Keratinocyte (primary cell): Measurements from ENCODE around the gene PEAK3. TPM values are rescaled to one million over a fixed set of nuclear protein-coding genes. Genes with fewer than 3 reads are reported as not detected.

Source experiments
- DNase-seq: peaks from one replicate; pipeline ENCODE4 v3.0.0-alpha.2; 2011; ENCODE audit warnings: low read depth, missing footprints, low spot score
- FAIRE-seq: peaks from 2 replicates; lab custom pipeline; 2011; peaks lifted over from hg19 to GRCh38; lab: Jason Lieb, UNC
- H2AFZ ChIP-seq: 2 replicates; pipeline ENCODE4 v1.6.0; 2012; ENCODE audit warnings: low read length, control low read depth, inconsistent platforms; ENCODE audit not compliant: control insufficient read depth
- H3K27ac ChIP-seq: 2 replicates; pipeline ENCODE4 v1.5.1; 2011; ENCODE audit warnings: low read length; ENCODE audit not compliant: control insufficient read depth, insufficient read depth
- H3K27me3 ChIP-seq: 3 replicates; pipeline ENCODE4 v1.6.0; 2011; ENCODE audit warnings: low read length; ENCODE audit not compliant: control insufficient read depth, insufficient read depth; ENCODE audit errors: extremely low read depth
- H3K36me3 ChIP-seq, 2 experiments: 2 replicates in 1 of 2; 3 replicates in 1 of 2; pipeline ENCODE4 v1.5.1; 2011; ENCODE audit warnings: low read length in 2 of 2, mild to moderate bottlenecking in 1 of 2; ENCODE audit not compliant: control insufficient read depth in 2 of 2, insufficient read depth in 2 of 2; ENCODE audit errors: extremely low read depth in 1 of 2
- H3K4me1 ChIP-seq: 3 replicates; pipeline ENCODE4 v1.5.1; 2011; ENCODE audit warnings: low read length; ENCODE audit not compliant: control insufficient read depth, insufficient read depth; ENCODE audit errors: extremely low read depth
- H3K4me2 ChIP-seq: 3 replicates; pipeline ENCODE4 v1.6.0; 2011; ENCODE audit warnings: low read depth, low read length; ENCODE audit not compliant: control insufficient read depth, insufficient read depth; ENCODE audit errors: extremely low read depth
- H3K4me3 ChIP-seq, 3 experiments: fragments of 200-600 bp in 1 of 3; sonication (generic) in 1 of 3; 2 replicates in 2 of 3; 3 replicates in 1 of 3; pipeline ENCODE4 v1.5.1; 2011 to 2016; ENCODE audit warnings: low read length in 3 of 3, mild to moderate bottlenecking in 3 of 3, control low read depth in 2 of 3, inconsistent platforms in 1 of 3, low read depth in 1 of 3, mixed read lengths in 1 of 3, mixed run types in 1 of 3, moderate library complexity in 1 of 3; ENCODE audit not compliant: control insufficient read depth in 2 of 3, insufficient read depth in 2 of 3; ENCODE audit errors: extremely low read depth in 1 of 3
- H3K79me2 ChIP-seq: 2 replicates; pipeline ENCODE4 v1.6.0; 2012; ENCODE audit warnings: low read length; ENCODE audit not compliant: control insufficient read depth, insufficient read depth
- H3K9ac ChIP-seq: 3 replicates; pipeline ENCODE4 v1.6.0; 2011; ENCODE audit warnings: low read length; ENCODE audit not compliant: control insufficient read depth, insufficient read depth; ENCODE audit errors: extremely low read depth
- H3K9me1 ChIP-seq: 3 replicates; pipeline ENCODE4 v1.6.0; 2011; ENCODE audit warnings: low read length; ENCODE audit not compliant: control insufficient read depth, insufficient read depth; ENCODE audit errors: extremely low read depth
- H3K9me3 ChIP-seq: 2 replicates; pipeline ENCODE4 v1.5.1; 2012; ENCODE audit warnings: low read depth, low read length; ENCODE audit not compliant: control insufficient read depth
- H4K20me1 ChIP-seq: 3 replicates; pipeline ENCODE4 v1.6.0; 2011; ENCODE audit warnings: low read length; ENCODE audit not compliant: control insufficient read depth, insufficient read depth; ENCODE audit errors: extremely low read depth
- CTCF ChIP-seq, 3 experiments: IDR thresholded peaks in 1 of 3; conservative IDR thresholded peaks in 1 of 3; optimal IDR thresholded peaks in 1 of 3; 2 replicates in 2 of 3; 3 replicates in 1 of 3; pipeline versions ENCODE3 to v1.5.1; 2011; ENCODE audit warnings: low read length in 3 of 3, mild to moderate bottlenecking in 3 of 3, moderate library complexity in 2 of 3, control low read depth in 1 of 3, inconsistent platforms in 1 of 3; ENCODE audit not compliant: insufficient read depth in 2 of 3; ENCODE audit errors: extremely low read depth in 1 of 3
- EZH2 ChIP-seq: IDR thresholded peaks from one replicate; pipeline ENCODE4 v1.6.1; 2012; ENCODE audit warnings: inconsistent platforms, mild to moderate bottlenecking, low read length, moderate library complexity
- dilution Hi-C: fragments of 300-500 bp; cut with MboI; formaldehyde crosslinking; loops from one replicate; pipeline ENCODE4 v1.7.0; 2020; ENCODE audit warnings: low sequenced_read_pairs; ENCODE audit not compliant: extremely low pct_ligation_motif_present
- polyA plus RNA-seq, 5 experiments: library from polyadenylated mRNA; depleted of rRNA in 3 of 5; stranded (reverse) in 3 of 5; stranded (forward) in 1 of 5; unstranded in 1 of 5; fragments of >200 nt; gene quantifications; 1 replicate in 1 of 5; 2 replicates in 3 of 5; 3 replicates in 1 of 5; pipeline versions ENCODE4 v1.2.1 to v1.2.3, GENCODE V29; 2011 to 2012; ENCODE audit warnings: missing spikeins in 2 of 5, low read depth in 1 of 5, low replicate concordance in 1 of 5

PEAK3 gene
- polyA plus RNA-seq, 1 donor (not counting 4 experiments of a cell fraction or from before 2014, with no cell fraction given): not detected

DNA sequence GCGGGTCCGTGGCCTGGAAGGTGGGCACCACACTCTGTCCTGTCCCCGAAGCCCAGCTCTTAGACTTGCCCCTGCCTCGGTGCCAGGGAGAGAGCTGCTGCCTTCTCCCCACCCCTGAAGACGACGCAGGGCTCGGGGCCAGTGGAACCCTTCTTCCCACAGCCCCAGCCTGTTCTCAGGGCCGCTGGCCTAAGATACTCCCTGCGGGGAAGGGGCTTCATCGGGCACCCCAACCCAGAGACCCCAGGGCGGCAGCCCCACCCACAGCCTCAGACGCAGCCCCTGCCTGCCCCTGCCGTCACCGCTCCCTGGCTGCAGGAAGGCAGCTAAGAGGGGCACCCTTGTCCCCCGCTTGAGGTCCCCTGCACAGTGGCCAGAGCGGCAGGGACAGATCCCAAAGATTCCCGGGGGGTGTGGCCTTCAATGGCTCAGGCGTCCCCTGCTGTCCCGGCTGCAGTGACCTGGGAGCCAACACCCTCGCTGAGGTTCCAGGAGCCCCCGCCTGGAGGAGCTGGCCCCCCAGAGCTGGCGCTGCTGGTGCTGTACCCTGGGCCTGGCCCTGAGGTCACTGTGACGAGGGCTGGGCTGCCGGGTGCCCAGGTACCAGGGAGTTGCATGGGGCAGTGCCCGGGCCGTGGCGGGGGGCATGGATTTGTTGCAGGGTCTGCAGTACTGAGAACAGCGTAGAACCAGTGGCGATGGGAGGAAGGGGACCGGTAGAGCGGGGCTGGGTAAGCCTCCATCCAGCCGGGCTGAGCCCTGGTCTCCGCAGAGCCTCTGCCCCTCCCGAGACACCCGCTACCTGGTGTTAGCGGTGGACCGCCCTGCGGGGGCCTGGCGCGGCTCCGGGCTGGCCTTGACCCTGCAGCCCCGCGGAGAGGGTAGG lies 31.9 kb downstream of the PEAK3 start:
- Histone ChIP-seq H2AFZ (no peak overlapping the region), H4K20me1 (peaks cover 9% of the 10 kb centered on the region), H3K4me3 (no peak overlapping the region), H3K36me3 (peaks cover 6 to 16% of the 10 kb centered on the region in 2 experiments), H3K4me2 (no peak overlapping the region), H3K9ac (no peak overlapping the region), H3K79me2 (no peaks in the 10 kb centered on the region), H3K9me1 (no peaks in the 10 kb centered on the region), H3K27me3 (peaks cover 49% of the 10 kb centered on the region), H3K4me1 (no peaks in the 10 kb centered on the region), H3K9me3 (no peaks in the 10 kb centered on the region), H3K27ac (no peak overlapping the region)
- no peak for FAIRE-seq
- dilution Hi-C loops: no loop called here
- no peak for DNase-seq
- TF ChIP-seq CTCF (optimal IDR thresholded peaks at IDR 0.05 in 1 of 3, IDR thresholded peaks at IDR 0.05 in 1 of 3, conservative IDR thresholded peaks at IDR 0.05 in 1 of 3; ENCODE audit: extremely low read depth in 1 of 3, insufficient read depth in 2 of 3, low read length in 3 of 3) (no peak), EZH2 (no peak)

DNA sequence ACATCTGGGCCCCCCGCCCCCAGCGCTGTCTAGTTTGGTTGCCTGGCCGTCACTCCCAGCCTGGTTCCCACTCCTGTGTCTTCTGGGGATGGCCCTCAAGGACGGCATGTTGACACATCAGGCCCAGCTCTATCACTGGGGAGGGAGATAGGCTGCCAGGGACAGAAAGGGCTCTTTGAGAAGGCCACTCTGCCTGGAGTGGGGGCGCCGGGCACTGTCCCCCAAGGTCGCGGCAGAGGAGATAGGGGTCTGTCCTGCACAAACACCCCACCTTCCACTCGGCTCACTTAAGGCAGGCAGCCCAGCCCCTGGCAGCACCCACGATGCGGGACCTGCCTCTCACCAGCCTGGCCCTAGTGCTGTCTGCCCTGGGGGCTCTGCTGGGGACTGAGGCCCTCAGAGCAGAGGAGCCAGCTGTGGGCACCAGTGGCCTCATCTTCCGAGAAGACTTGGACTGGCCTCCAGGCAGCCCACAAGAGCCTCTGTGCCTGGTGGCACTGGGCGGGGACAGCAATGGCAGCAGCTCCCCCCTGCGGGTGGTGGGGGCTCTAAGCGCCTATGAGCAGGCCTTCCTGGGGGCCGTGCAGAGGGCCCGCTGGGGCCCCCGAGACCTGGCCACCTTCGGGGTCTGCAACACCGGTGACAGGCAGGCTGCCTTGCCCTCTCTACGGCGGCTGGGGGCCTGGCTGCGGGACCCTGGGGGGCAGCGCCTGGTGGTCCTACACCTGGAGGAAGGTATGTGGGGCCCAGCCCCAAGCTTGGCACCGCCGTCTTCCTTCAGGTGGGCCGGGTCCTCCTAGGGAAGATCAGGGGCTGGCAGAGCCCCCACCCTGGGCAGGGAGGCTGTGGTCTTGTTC lies 32.7 kb downstream of the PEAK3 start, which contains the start of gene AMH:
TSS of gene AMH (plus strand) at position 314 of the 857 bp plus-strand sequence. CDS start at position 324, 10 bp downstream.
- Histone ChIP-seq H3K9ac (no peak within 1 kb of the TSS), H3K27ac (no peak within 1 kb of the TSS), H3K4me2 (no peak within 1 kb of the TSS), H2AFZ (no peak within 1 kb of the TSS), H3K79me2 (peaks cover 4% of the 10 kb centered on the region), H3K4me1 (no peaks in the 10 kb centered on the region), H4K20me1 (peaks cover 9% of the 10 kb centered on the region), H3K36me3 (peaks cover 13 to 23% of the 10 kb centered on the region in 2 experiments), H3K4me3 (no peak within 1 kb of the TSS), H3K9me1 (no peaks in the 10 kb centered on the region), H3K9me3 (no peaks in the 10 kb centered on the region), H3K27me3 (peaks cover 47% of the 10 kb centered on the region)
- dilution Hi-C loops: no loop called here
- TF ChIP-seq CTCF (optimal IDR thresholded peaks at IDR 0.05 in 1 of 3, IDR thresholded peaks at IDR 0.05 in 1 of 3, conservative IDR thresholded peaks at IDR 0.05 in 1 of 3; ENCODE audit: extremely low read depth in 1 of 3, insufficient read depth in 2 of 3, low read length in 3 of 3) (no peak), EZH2 (no peak)
- no peak for DNase-seq
- FAIRE-seq: no peak
